MM.1S (cell line): ENCODE results near the gene SOWAHD.

Experiments
- CTCF ChIP-seq: fragments of 300-600 bp; sonication (generic); IDR thresholded peaks from 2 replicates; pipeline ENCODE4 v1.5.1; 2016; ENCODE audit warnings: antibody characterized with exemption, low read length, mixed read lengths
- EZH2 ChIP-seq: fragments of 300-600 bp; sonication (generic); optimal IDR thresholded peaks from 2 replicates; pipeline ENCODE3; 2017; ENCODE audit warnings: low read depth, mild to moderate bottlenecking, antibody characterized with exemption, low read length, mixed read lengths
- EZH2phosphoT487 ChIP-seq: fragments of 300-600 bp; sonication (generic); IDR thresholded peaks from 2 replicates; pipeline ENCODE4 v1.6.1; 2018; ENCODE audit warnings: antibody characterized with exemption, low read length

GRCh38 chrX:119755981-119756533, 2.3 kb upstream of the SOWAHD start:
- no peak for TF ChIP-seq CTCF
- TF ChIP-seq EZH2 = no peak
- no peak for TF ChIP-seq EZH2phosphoT487
